ENCODE results near the gene RPS15.

- TF ChIP-seq CTCF (IDR thresholded peaks at IDR 0.05) = no peak
- TF ChIP-seq EP300 (IDR thresholded peaks at IDR 0.05) = no peak
Measured at GRCh38 chr19:1421218-1421957, 16.8 kb upstream of the RPS15 start.

Data from upper lobe of left lung (tissue), 4 donors.